ENCODE data around the gene PLEKHG2. TPM values are rescaled to one million over a fixed set of nuclear protein-coding genes. Genes with fewer than 3 reads are reported as not detected.
A peak's percentile ranks its signal among the peaks of the same experiment; 100 is the strongest.

PLEKHG2 gene
- polyA plus RNA-seq, 2 of the 4 experiments (the other 2 are of a cell fraction): 21.6 to 41.7 TPM

- H3K27ac ChIP-seq: peak overlapping the region; percentile 89 to 94
- 64% methylated on average over 18 of the region's 18 CpGs for WGBS (ENCODE audit: missing lambda C conversion rate)
- TF ChIP-seq JUN (IDR thresholded peaks at IDR 0.05) (peak in 1 of 2 experiments; percentile 15; a peak in 1 of 5 replicates), NPAS2 (CRISPR knock-in tag; IDR thresholded peaks at IDR 0.05; ENCODE audit: borderline replicate concordance) (no peak), HOXB5 (CRISPR knock-in tag; IDR thresholded peaks at IDR 0.05) (peak; percentile 35; the same call in 1 of the 2 replicates), ESRRA (IDR thresholded peaks at IDR 0.05; ENCODE audit: borderline replicate concordance, low read length) (no peak), KDM1A (IDR thresholded peaks at IDR 0.05; ENCODE audit: low read depth) (peak; percentile 90), NR3C1 (IDR thresholded peaks at IDR 0.05) (no peak), POLR2A (IDR thresholded peaks at IDR 0.05; ENCODE audit: low read length) (no peak), POLR2AphosphoS2 (conservative IDR thresholded peaks at IDR 0.05; ENCODE audit: low read length) (no peak), CEBPB (IDR thresholded peaks at IDR 0.05) (peak; percentile 62 to 76; a peak in 3 of 4 replicates), TP53 (CRISPR knock-in tag; IDR thresholded peaks at IDR 0.05) (no peak), CBX8 (IDR thresholded peaks at IDR 0.05) (no peak), BHLHE40 (IDR thresholded peaks at IDR 0.05; ENCODE audit: low read depth, low read length) (0 out of 2 replicates have a peak, but pooled peaks have one; percentile 6), CHD2 (IDR thresholded peaks at IDR 0.05; ENCODE audit: low read length, partially characterized antibody) (no peak), EHF (CRISPR knock-in tag; IDR thresholded peaks at IDR 0.05) (no peak), CBX2 (IDR thresholded peaks at IDR 0.05; ENCODE audit: borderline replicate concordance, low read depth) (no peak), RFX5 (IDR thresholded peaks at IDR 0.05) (no peak), JUNB (IDR thresholded peaks at IDR 0.05) (no peak), HDAC2 (IDR thresholded peaks at IDR 0.05) (0 out of 2 replicates have a peak, but pooled peaks have one; percentile 70), E2F6 (IDR thresholded peaks at IDR 0.05; ENCODE audit: borderline replicate concordance, low read depth) (no peak), EHMT2 (IDR thresholded peaks at IDR 0.05; ENCODE audit: low read depth) (no peak), HOXB13 (CRISPR knock-in tag; IDR thresholded peaks at IDR 0.05; ENCODE audit: low read depth) (peak; percentile 52; the same call in 1 of the 2 replicates), HOXA7 (CRISPR knock-in tag; IDR thresholded peaks at IDR 0.05) (0 out of 2 replicates have a peak, but pooled peaks have one; percentile 44), PHF8 (IDR thresholded peaks at IDR 0.05; ENCODE audit: borderline replicate concordance, low read depth) (no peak), NFE2L2 (conservative IDR thresholded peaks at IDR 0.05; ENCODE audit: low read length) (no peak), REST (IDR thresholded peaks at IDR 0.05) (no peak), ZNF302 (CRISPR knock-in tag; IDR thresholded peaks at IDR 0.05) (no peak), EP300 (IDR thresholded peaks at IDR 0.05) (no peak), HEYL (CRISPR knock-in tag; IDR thresholded peaks at IDR 0.05) (no peak), FOSB (CRISPR knock-in tag; IDR thresholded peaks at IDR 0.05) (no peak)
- TF ChIP-seq, protein P1, sequence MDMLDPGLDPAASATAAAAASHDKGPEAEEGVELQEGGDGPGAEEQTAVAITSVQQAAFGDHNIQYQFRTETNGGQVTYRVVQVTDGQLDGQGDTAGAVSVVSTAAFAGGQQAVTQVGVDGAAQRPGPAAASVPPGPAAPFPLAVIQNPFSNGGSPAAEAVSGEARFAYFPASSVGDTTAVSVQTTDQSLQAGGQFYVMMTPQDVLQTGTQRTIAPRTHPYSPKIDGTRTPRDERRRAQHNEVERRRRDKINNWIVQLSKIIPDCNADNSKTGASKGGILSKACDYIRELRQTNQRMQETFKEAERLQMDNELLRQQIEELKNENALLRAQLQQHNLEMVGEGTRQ (IDR thresholded peaks at IDR 0.05): 0 out of 2 replicates have a peak, but pooled peaks have one; percentile 9
- TF ChIP-seq, protein P2, sequence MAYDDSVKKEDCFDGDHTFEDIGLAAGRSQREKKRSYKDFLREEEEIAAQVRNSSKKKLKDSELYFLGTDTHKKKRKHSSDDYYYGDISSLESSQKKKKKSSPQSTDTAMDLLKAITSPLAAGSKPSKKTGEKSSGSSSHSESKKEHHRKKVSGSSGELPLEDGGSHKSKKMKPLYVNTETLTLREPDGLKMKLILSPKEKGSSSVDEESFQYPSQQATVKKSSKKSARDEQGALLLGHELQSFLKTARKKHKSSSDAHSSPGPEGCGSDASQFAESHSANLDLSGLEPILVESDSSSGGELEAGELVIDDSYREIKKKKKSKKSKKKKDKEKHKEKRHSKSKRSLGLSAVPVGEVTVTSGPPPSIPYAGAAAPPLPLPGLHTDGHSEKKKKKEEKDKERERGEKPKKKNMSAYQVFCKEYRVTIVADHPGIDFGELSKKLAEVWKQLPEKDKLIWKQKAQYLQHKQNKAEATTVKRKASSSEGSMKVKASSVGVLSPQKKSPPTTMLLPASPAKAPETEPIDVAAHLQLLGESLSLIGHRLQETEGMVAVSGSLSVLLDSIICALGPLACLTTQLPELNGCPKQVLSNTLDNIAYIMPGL (CRISPR knock-in tag; IDR thresholded peaks at IDR 0.05; ENCODE audit: borderline replicate concordance): no peak
- TF ChIP-seq, protein P3, sequence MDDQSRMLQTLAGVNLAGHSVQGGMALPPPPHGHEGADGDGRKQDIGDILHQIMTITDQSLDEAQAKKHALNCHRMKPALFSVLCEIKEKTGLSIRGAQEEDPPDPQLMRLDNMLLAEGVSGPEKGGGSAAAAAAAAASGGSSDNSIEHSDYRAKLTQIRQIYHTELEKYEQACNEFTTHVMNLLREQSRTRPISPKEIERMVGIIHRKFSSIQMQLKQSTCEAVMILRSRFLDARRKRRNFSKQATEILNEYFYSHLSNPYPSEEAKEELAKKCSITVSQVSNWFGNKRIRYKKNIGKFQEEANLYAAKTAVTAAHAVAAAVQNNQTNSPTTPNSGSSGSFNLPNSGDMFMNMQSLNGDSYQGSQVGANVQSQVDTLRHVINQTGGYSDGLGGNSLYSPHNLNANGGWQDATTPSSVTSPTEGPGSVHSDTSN (IDR thresholded peaks at IDR 0.05): no peak
- TF ChIP-seq, protein P4, sequence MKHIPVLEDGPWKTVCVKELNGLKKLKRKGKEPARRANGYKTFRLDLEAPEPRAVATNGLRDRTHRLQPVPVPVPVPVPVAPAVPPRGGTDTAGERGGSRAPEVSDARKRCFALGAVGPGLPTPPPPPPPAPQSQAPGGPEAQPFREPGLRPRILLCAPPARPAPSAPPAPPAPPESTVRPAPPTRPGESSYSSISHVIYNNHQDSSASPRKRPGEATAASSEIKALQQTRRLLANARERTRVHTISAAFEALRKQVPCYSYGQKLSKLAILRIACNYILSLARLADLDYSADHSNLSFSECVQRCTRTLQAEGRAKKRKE (CRISPR knock-in tag; IDR thresholded peaks at IDR 0.05; ENCODE audit: low read depth): no peak
Measured at GRCh38 chr19:39413911-39414608, 1.6 kb downstream of the PLEKHG2 start.

More at GRCh38 chr19:39413911-39414608, 1.6 kb downstream of the PLEKHG2 start:
- peak; percentile 72 for FAIRE-seq
- no peaks in the 10 kb centered on the region for H3K9me3 ChIP-seq
- peaks cover 34% of the 10 kb centered on the region for H3K4me1 ChIP-seq
- peak overlapping the region; percentile 67 for H3K4me3 ChIP-seq
- CTCF ChIA-PET: interaction anchor here (0.6 to 23.5 kb wide), 18 partner anchors 12 to 129 kb away, joined by 3 to 457 read pairs (median 4); partner anchors contain the start of genes EID2B, MED29, PAF1 and RPS16
- H3K4me2 ChIP-seq: peak overlapping the region; percentile 89
- POLR2A ChIA-PET: interaction anchor here (0.8 to 4.7 kb wide), 11 partner anchors 9 to 119 kb away, joined by 3 to 102 read pairs (median 4); partner anchors contain the start of genes EID2B, MED29, PAF1 and RPS16
- ATAC-seq: peak; percentile 2 to 13; a peak in 3 of 6 replicates
- peak; percentile 77 to 91 for DNase-seq (ENCODE audit: low read depth in 1 of 2, low spot score in 1 of 2)

Data from A549 (cell line).